Heart right ventricle (tissue), 16 donors: ENCODE data around the gene ANKRD12. TPM values are rescaled to one million over a fixed set of nuclear protein-coding genes. Genes with fewer than 3 reads are reported as not detected.

Experiments used
- ATAC-seq, 8 donors: fragments of 200-7000 bp; cut with Tn5 transposase; one replicate each; pipeline ENCODE4 v1.9.1; 2020; ENCODE audit warnings: mild to moderate bottlenecking in 8 of 8, moderate library complexity in 8 of 8, moderate number of reproducible peaks in 1 of 8
- DNase-seq, 2 donors: peaks; one replicate each; pipeline ENCODE4 v3.0.0-alpha.2; 2020
- H3K27ac ChIP-seq, 10 donors: fragments of 200-600 bp; sonication (generic) in 2 of 10; one replicate each; pipeline versions ENCODE4 v1.5.0 to v1.8.0; 2020 to 2022; ENCODE audit warnings: mild to moderate bottlenecking in 3 of 10
- H3K27me3 ChIP-seq, 7 donors: fragments of 200-600 bp; one replicate each; pipeline ENCODE4 v1.8.0; 2021 to 2022; ENCODE audit warnings: mild to moderate bottlenecking in 2 of 7
- H3K36me3 ChIP-seq, 9 donors: fragments of 200-600 bp; sonication (generic) in 1 of 9; one replicate each; pipeline versions ENCODE4 v1.5.0 to v1.8.0; 2020 to 2022; ENCODE audit warnings: mild to moderate bottlenecking in 2 of 9
- H3K4me1 ChIP-seq, 9 donors: fragments of 200-600 bp; sonication (generic) in 1 of 9; one replicate each; pipeline versions ENCODE4 v1.5.0 to v1.8.0; 2020 to 2022; ENCODE audit warnings: mild to moderate bottlenecking in 4 of 9
- H3K4me3 ChIP-seq, 10 donors: fragments of 200-600 bp; sonication (generic) in 2 of 10; one replicate each; pipeline versions ENCODE4 v1.5.0 to v1.8.0; 2020 to 2022; ENCODE audit warnings: mild to moderate bottlenecking in 7 of 10, moderate library complexity in 2 of 10
- H3K9me3 ChIP-seq, 11 donors: fragments of 200-600 bp in 10 of 11; sonication (generic) in 2 of 11; one replicate each; pipeline versions ENCODE4 v1.5.0 to v1.8.0; 2013 to 2022; ENCODE audit warnings: mild to moderate bottlenecking in 2 of 11, control low read depth in 1 of 11, moderate library complexity in 1 of 11
- WGBS, 2 donors: extraction: QIAGEN DNeasy Blood & Tissue Kit; methylation state at CpG; one replicate each; pipeline ENCODE4 v1.1.7; 2013; ENCODE audit warnings: inconsistent platforms in 1 of 2; 5-methylcytosine and 5-hydroxymethylcytosine counted together
- intact Hi-C, 10 donors: fragments of 100-400 bp; cut with DNase I; formaldehyde crosslinking; loops; one replicate each; pipeline versions ENCODE4 v1.11.1 to v1.14.2; 2022
- polyA plus RNA-seq, 2 donors: library from polyadenylated mRNA; stranded (reverse); fragments of 200-250 nt; gene quantifications; one replicate each; pipeline ENCODE4 v1.2.3, GENCODE V29; 2013
- total RNA-seq, 10 donors: library from RNA; stranded (reverse); fragmentation: NEBNext Ultra II Directional in 3 of 10; extraction: Animal tissue kit (Norgen Biotek cat#: 25700) in 3 of 10; gene quantifications; one replicate each; pipeline versions ENCODE4 v1.2.1 to v1.2.4, GENCODE V29; 2021 to 2023
- TF ChIP-seq, protein P1 (sequence below), 9 donors: fragments of 200-600 bp; sonication (generic) in 2 of 9; IDR thresholded peaks; one replicate each; pipeline versions ENCODE4 v1.5.0 to v1.8.0; 2021 to 2022; ENCODE audit warnings: antibody characterized with exemption in 9 of 9, mild to moderate bottlenecking in 5 of 9, moderate library complexity in 1 of 9
- donor health status: Arrhythmogenic right ventricular cardiomyopathy.
- donor health status: ischemic (EF 13 %, LVEDD 7.1; RV severe dilation, severe dysfunction).
- donor health status: healthy with polysubstance abuse.
- donor health status: DM: no; HTN: yes; CAD: no.
- donor health status: DM: no; HTN: no; CAD: no.
- donor health status: ischemic (EF 25% LVEDD 6.9; RV normal size, moderate dysfunction).
- donor health status: ischemic (EF 25% LVEDD 5.7; RV mildly dilated, moderate dysfunction).
- donor health status: healthy.
- donor health status: DM: yes; HTN: yes; CAD: no.
- donor health status: Ischemic cardiomyopathy.
- donor health status: ischemic (EF 35%, LVEDD 5.7; RV mildly dilated, moderate dysfunction).
- donor health status: nonischemic (EF 11% LVEDD 7.7; RV severe dilation, severe dysfunction).
- donor health status: DM: yes; HTN: yes; CAD: no.
- donor health status: PGD.
- donor health status: ischemic (EF 29% LVEDD 5.4; RV normal size, mild dysfunction).
- donor health status: nonischemic (EF 23%, LVEDD 6.1; RV moderate dilation, normal function).

Gene ANKRD12
- total and polyA plus RNA-seq, 12 donors, result 3.1 to 70.2 (median 55.5) TPM

DNA sequence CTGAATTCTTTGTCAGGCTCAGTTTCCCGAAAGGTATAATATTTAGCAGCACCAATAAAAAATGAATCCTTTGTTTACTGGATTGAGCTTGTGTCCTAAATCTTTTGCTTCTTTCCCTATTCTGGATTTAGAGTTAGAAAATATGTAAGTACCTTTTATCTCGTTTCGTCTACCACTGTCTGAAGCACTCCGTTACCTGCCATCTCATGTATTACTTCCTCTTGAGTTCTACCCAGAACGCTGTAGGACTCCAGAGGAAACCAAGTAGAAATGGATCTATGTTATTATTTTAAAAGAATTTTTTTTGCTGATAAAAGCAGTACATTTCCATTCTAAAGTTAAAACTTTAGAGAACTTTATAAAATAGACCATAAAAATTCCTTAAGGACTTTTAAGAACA lies 13.5 kb downstream of the ANKRD12 start:
- TF ChIP-seq, protein P1, sequence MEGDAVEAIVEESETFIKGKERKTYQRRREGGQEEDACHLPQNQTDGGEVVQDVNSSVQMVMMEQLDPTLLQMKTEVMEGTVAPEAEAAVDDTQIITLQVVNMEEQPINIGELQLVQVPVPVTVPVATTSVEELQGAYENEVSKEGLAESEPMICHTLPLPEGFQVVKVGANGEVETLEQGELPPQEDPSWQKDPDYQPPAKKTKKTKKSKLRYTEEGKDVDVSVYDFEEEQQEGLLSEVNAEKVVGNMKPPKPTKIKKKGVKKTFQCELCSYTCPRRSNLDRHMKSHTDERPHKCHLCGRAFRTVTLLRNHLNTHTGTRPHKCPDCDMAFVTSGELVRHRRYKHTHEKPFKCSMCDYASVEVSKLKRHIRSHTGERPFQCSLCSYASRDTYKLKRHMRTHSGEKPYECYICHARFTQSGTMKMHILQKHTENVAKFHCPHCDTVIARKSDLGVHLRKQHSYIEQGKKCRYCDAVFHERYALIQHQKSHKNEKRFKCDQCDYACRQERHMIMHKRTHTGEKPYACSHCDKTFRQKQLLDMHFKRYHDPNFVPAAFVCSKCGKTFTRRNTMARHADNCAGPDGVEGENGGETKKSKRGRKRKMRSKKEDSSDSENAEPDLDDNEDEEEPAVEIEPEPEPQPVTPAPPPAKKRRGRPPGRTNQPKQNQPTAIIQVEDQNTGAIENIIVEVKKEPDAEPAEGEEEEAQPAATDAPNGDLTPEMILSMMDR (IDR thresholded peaks at IDR 0.05), result no peak
- 65 to 67% methylated on average over 5 of the region's 5 CpGs for WGBS, 2 donors
- ATAC-seq (no peak), DNase-seq (no peak)
- intact Hi-C loops, result no loop called here
- Histone ChIP-seq H3K36me3 (peaks cover 0 to 4% (median 0%) of the 10 kb centered on the region in 9 donors), H3K27me3 (no peaks in the 10 kb centered on the region), H3K27ac (no peak overlapping the region), H3K9me3 (no peaks in the 10 kb centered on the region), H3K4me3 (no peak overlapping the region), H3K4me1 (peaks cover 2 to 97% (median 80%) of the 10 kb centered on the region in 9 donors)

DNA sequence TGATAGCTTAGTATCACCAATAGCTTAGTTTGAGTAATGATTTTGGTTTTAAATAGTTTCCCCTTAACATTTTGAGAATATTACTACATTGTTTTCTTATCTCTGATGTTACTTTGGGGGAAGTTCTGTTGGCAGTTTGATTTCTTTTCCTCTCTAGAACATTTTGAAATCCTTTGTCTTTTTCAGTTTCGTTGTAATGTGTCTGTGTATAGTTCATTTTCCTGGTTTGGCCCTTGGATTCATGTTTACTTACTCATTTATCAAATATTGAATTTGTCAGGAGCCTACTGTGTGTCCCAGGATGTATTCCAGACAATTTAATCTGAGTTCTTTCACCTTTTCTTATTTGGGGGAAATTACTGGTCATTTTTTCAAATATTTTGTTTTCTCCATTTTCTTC lies 16.7 kb downstream of the ANKRD12 start:
- WGBS, 2 donors, result 46 to 68% methylated on average over 1 of the region's 1 CpG
- TF ChIP-seq, protein P1 (IDR thresholded peaks at IDR 0.05), result no peak
- no peak overlapping the region for H3K4me3 ChIP-seq
- ATAC-seq, result peak in 1 of 8 donors; percentile 16
- no peak for DNase-seq
- peaks cover 0 to 85% (median 54%) of the 10 kb centered on the region in 9 donors for H3K4me1 ChIP-seq
- no peaks in the 10 kb centered on the region for H3K27me3 ChIP-seq
- intact Hi-C loops, result no loop called here
- no peaks in the 10 kb centered on the region for H3K9me3 ChIP-seq
- H3K27ac ChIP-seq, result no peak overlapping the region
- H3K36me3 ChIP-seq, result peaks cover 0 to 4% (median 0%) of the 10 kb centered on the region in 9 donors

DNA sequence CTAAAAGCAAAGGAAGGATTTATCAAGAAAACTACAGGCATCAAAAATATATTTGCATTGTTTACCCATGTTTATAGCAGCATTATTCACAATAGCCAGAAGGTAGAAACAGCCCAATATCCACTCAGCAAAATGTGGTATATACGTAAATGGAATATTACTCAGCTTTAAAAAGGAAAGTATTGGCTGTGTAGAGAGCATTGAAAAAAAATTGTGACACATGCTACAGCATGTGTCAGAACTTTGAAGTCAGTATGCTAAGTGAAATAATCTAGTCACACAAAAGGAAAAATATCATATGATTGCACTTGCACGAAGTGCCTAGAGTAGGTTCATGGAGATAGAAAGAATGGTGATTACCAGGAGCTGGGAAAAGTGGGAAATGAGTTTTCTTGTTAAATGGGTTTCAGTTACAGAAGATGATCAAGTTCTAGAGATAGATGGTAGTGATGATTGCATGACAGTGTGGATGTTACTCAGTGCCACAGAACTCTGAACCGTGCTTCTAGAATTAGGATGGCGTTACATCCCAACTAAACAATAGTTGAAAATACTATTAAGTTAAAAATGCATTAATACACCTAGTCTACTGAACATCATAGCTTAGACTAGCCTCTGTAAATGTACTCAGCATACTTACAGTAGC lies 20.1 kb downstream of the ANKRD12 start:
- no peak overlapping the region for H3K4me3 ChIP-seq
- H3K4me1 ChIP-seq, result peaks cover 0 to 70% (median 40%) of the 10 kb centered on the region in 9 donors
- no peak for DNase-seq
- TF ChIP-seq, protein P1 (IDR thresholded peaks at IDR 0.05), result no peak
- peaks cover 0 to 4% (median 0%) of the 10 kb centered on the region in 9 donors for H3K36me3 ChIP-seq
- H3K27me3 ChIP-seq, result no peaks in the 10 kb centered on the region
- H3K9me3 ChIP-seq, result peaks cover 0 to under 1% (median 0%) of the 10 kb centered on the region in 11 donors
- H3K27ac ChIP-seq, result no peak overlapping the region
- WGBS, 2 donors, result 93% methylated on average over 4 of the region's 4 CpGs
- no peak for ATAC-seq
- intact Hi-C loops, result no loop called here

GRCh38 chr18:9157806-9158205 lies 21.2 kb downstream of the ANKRD12 start:
- Histone ChIP-seq H3K27me3 (no peaks in the 10 kb centered on the region), H3K4me3 (no peak overlapping the region), H3K36me3 (peaks cover 0 to 4% (median 0%) of the 10 kb centered on the region in 9 donors), H3K9me3 (peaks cover 0 to 12% (median 0%) of the 10 kb centered on the region in 11 donors), H3K4me1 (peaks cover 0 to 59% (median 30%) of the 10 kb centered on the region in 9 donors), H3K27ac (no peak overlapping the region)
- intact Hi-C loops, result no loop called here
- ATAC-seq, result no peak
- WGBS, 2 donors, result 42 to 45% methylated on average over 2 of the region's 2 CpGs
- TF ChIP-seq, protein P1 (IDR thresholded peaks at IDR 0.05), result no peak
- no peak for DNase-seq
